OCI-LY1 (cell line): Measurements from ENCODE around the gene MYLK4.

Source experiments
- H2AFZ ChIP-seq: fragments of 200-600 bp; sonication (generic), shearing (Covaris generic); 2 replicates; pipeline ENCODE4 v1.6.0; 2014; ENCODE audit warnings: antibody characterized with exemption, mild to moderate bottlenecking, low read length
- H3F3A ChIP-seq: fragments of 200-600 bp; sonication (generic), shearing (Covaris generic); 2 replicates; pipeline ENCODE4 v1.6.0; 2014; ENCODE audit warnings: mild to moderate bottlenecking, antibody characterized with exemption, low read length, moderate library complexity; ENCODE audit not compliant: insufficient read depth
- H3K27ac ChIP-seq: fragments of 200-600 bp; sonication (generic); 2 replicates; pipeline ENCODE4 v1.5.1; 2014; ENCODE audit warnings: low read length, mixed run types, mild to moderate bottlenecking, low read depth; ENCODE audit not compliant: poor library complexity, severe bottlenecking
- H3K27me3 ChIP-seq: fragments of 200-600 bp; sonication (generic); 2 replicates; pipeline ENCODE4 v1.6.0; 2014; ENCODE audit warnings: antibody characterized with exemption, mild to moderate bottlenecking, low read length, moderate library complexity; ENCODE audit not compliant: insufficient read depth
- H3K36me3 ChIP-seq: fragments of 200-600 bp; sonication (generic); 2 replicates; pipeline ENCODE4 v1.6.1; 2014; ENCODE audit warnings: mild to moderate bottlenecking, antibody characterized with exemption, low read length, moderate library complexity, mixed read lengths; ENCODE audit not compliant: insufficient read depth
- H3K4me1 ChIP-seq: fragments of 200-600 bp; sonication (generic); 2 replicates; pipeline ENCODE4 v1.5.1; 2014; ENCODE audit warnings: mild to moderate bottlenecking, low read length, moderate library complexity; ENCODE audit not compliant: insufficient read depth, severe bottlenecking
- H3K4me2 ChIP-seq: fragments of 200-600 bp; sonication (generic), shearing (Covaris generic); 2 replicates; pipeline ENCODE4 v1.6.1; 2014; ENCODE audit warnings: low read length
- H3K4me3 ChIP-seq: fragments of 200-600 bp; sonication (generic); 2 replicates; pipeline ENCODE4 v1.5.1; 2014; ENCODE audit warnings: low read length, low read depth, mild to moderate bottlenecking, mixed read lengths; ENCODE audit not compliant: poor library complexity, severe bottlenecking
- H3K79me2 ChIP-seq: fragments of 200-600 bp; shearing (Covaris generic); 2 replicates; pipeline ENCODE4 v1.6.1; 2016; ENCODE audit warnings: mixed run types, low read length, mixed read lengths; ENCODE audit not compliant: insufficient read depth
- H3K9ac ChIP-seq: fragments of 200-600 bp; sonication (generic), shearing (Covaris generic); 2 replicates; pipeline ENCODE4 v1.6.1; 2014; ENCODE audit warnings: mild to moderate bottlenecking, low read length, mixed read lengths
- H3K9me2 ChIP-seq: fragments of 200-600 bp; sonication (generic), shearing (Covaris generic); 2 replicates; pipeline ENCODE4 v1.6.1; 2014; ENCODE audit warnings: low read depth, mild to moderate bottlenecking, low read length, mixed read lengths
- H3K9me3 ChIP-seq: fragments of 200-600 bp; shearing (Covaris generic); 2 replicates; pipeline ENCODE4 v1.6.1; 2014; ENCODE audit warnings: low read length, mixed read lengths
- H4K20me1 ChIP-seq: fragments of 200-600 bp; sonication (generic), shearing (Covaris generic); 2 replicates; pipeline ENCODE4 v1.6.0; 2016; ENCODE audit warnings: mild to moderate bottlenecking, low read length; ENCODE audit not compliant: insufficient read depth
- EZH2 ChIP-seq: fragments of 200-600 bp; sonication (generic), shearing (Covaris generic); IDR thresholded peaks from 2 replicates; pipeline ENCODE4 v1.8.0; 2017; ENCODE audit warnings: borderline replicate concordance, mixed run types, mild to moderate bottlenecking, antibody characterized with exemption, low read length, moderate library complexity, mixed read lengths
- TF ChIP-seq, protein P1 (sequence below): fragments of 200-600 bp; sonication (generic), shearing (Covaris generic); IDR thresholded peaks from 2 replicates; pipeline ENCODE4 v1.5.1; 2017; ENCODE audit warnings: mild to moderate bottlenecking, antibody characterized with exemption, low read length, moderate library complexity, mixed read lengths

MYLK4 gene

DNA sequence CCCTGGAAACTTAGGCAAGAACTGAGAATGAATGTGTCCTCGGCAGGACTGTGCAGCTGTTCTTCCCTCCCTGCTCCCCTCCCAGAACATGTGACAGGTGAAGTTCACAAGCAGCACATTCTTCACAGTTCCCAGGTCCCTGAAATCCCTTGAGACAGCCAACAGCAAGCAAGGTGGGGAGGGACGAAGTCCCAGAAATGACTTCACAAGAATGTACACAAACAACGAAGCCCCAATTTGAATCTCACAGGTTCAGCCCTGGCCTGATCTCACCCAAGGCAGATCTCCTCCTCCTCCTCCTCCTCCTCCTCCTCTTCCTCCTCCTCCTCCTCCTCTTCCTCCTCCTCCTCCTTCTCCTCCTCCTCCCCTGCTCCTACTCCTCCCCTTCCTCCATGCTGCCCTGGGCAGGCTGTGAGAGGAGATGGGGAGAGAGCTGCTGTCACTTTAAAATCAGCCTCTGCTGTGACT lies 46.9 kb upstream of the MYLK4 start:
- TF ChIP-seq EZH2, result no peak
- TF ChIP-seq, protein P1, sequence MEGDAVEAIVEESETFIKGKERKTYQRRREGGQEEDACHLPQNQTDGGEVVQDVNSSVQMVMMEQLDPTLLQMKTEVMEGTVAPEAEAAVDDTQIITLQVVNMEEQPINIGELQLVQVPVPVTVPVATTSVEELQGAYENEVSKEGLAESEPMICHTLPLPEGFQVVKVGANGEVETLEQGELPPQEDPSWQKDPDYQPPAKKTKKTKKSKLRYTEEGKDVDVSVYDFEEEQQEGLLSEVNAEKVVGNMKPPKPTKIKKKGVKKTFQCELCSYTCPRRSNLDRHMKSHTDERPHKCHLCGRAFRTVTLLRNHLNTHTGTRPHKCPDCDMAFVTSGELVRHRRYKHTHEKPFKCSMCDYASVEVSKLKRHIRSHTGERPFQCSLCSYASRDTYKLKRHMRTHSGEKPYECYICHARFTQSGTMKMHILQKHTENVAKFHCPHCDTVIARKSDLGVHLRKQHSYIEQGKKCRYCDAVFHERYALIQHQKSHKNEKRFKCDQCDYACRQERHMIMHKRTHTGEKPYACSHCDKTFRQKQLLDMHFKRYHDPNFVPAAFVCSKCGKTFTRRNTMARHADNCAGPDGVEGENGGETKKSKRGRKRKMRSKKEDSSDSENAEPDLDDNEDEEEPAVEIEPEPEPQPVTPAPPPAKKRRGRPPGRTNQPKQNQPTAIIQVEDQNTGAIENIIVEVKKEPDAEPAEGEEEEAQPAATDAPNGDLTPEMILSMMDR, result no peak
- no peak overlapping the region for H3K27ac ChIP-seq
- H3K9me3 ChIP-seq, result no peaks in the 10 kb centered on the region
- H3K36me3 ChIP-seq, result no peaks in the 10 kb centered on the region
- no peak overlapping the region for H2AFZ ChIP-seq
- H3F3A ChIP-seq, result no peaks in the 10 kb centered on the region
- H3K4me2 ChIP-seq, result no peak overlapping the region
- no peaks in the 10 kb centered on the region for H3K79me2 ChIP-seq
- no peak overlapping the region for H3K4me3 ChIP-seq
- no peaks in the 10 kb centered on the region for H3K27me3 ChIP-seq
- H4K20me1 ChIP-seq, result no peaks in the 10 kb centered on the region
- no peaks in the 10 kb centered on the region for H3K9me2 ChIP-seq
- no peaks in the 10 kb centered on the region for H3K4me1 ChIP-seq
- no peak overlapping the region for H3K9ac ChIP-seq

DNA sequence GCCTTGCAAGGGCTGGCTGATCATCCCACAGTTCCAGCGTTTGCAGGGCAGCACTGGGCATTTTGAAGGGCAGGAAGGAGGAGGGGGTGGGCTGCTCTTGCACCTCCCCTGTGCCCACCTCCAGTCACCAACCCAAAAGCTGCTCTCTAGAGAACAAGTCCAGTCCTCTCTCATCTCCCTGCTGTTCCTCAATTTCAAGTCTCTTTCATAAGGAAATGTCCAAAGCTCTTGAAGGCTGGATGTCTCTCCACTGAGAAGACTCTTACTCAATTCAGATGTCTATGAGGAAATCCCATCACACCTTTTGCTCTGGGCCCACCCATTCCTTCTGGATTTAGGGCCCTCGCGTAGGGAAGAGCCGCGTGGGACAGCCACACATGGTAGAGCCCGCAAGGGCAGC lies 46.1 kb upstream of the MYLK4 start:
- Histone ChIP-seq H3K27me3 (no peaks in the 10 kb centered on the region), H3K79me2 (no peaks in the 10 kb centered on the region), H3K36me3 (no peaks in the 10 kb centered on the region), H3K27ac (no peak overlapping the region), H3K9ac (no peak overlapping the region), H3K4me3 (no peak overlapping the region), H3K4me2 (no peak overlapping the region), H3K4me1 (no peaks in the 10 kb centered on the region), H3F3A (no peaks in the 10 kb centered on the region), H3K9me3 (no peaks in the 10 kb centered on the region), H2AFZ (no peak overlapping the region), H4K20me1 (no peaks in the 10 kb centered on the region), H3K9me2 (no peaks in the 10 kb centered on the region)
- TF ChIP-seq, protein P1, result no peak
- no peak for TF ChIP-seq EZH2

DNA sequence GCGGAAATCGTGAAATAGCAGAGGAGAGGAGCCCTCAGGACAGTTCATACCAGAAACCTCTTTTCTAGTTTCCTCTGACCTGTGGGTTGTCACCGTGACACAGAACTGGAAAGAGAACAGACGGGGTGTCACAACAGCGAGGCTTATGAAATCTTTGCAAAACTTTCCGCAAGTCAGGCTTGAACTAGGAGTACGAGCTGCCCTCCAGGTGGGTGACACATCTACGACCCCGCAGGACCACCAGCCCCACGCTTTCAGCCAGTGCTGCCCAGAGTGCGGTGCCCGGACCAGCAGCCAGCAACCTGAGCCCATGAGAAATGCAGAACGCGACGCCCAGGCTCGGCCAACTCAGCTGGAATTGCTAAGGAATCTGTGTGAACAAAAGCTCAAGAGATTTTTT lies 45.2 kb upstream of the MYLK4 start:
- Histone ChIP-seq H3K27me3 (no peaks in the 10 kb centered on the region), H3F3A (no peaks in the 10 kb centered on the region), H3K27ac (no peak overlapping the region), H3K4me3 (no peak overlapping the region), H4K20me1 (no peaks in the 10 kb centered on the region), H3K9me2 (no peaks in the 10 kb centered on the region), H3K4me1 (peaks cover 5% of the 10 kb centered on the region), H3K9ac (no peak overlapping the region), H3K79me2 (no peaks in the 10 kb centered on the region), H2AFZ (no peak overlapping the region), H3K4me2 (no peak overlapping the region), H3K36me3 (no peaks in the 10 kb centered on the region), H3K9me3 (no peaks in the 10 kb centered on the region)
- TF ChIP-seq, protein P1, result no peak
- TF ChIP-seq EZH2, result no peak
